GM21576 (cell line): Measurements from ENCODE around the gene RNU4-1.

ENCODE experiments used
- ATAC-seq: cut with Tn5 transposase; IDR thresholded peaks from one replicate; pipeline ENCODE4 v1.9.1; 2021; ENCODE audit warnings: mild to moderate bottlenecking, moderate library complexity; ENCODE audit not compliant: unreplicated experiment

Gene RNU4-1

DNA sequence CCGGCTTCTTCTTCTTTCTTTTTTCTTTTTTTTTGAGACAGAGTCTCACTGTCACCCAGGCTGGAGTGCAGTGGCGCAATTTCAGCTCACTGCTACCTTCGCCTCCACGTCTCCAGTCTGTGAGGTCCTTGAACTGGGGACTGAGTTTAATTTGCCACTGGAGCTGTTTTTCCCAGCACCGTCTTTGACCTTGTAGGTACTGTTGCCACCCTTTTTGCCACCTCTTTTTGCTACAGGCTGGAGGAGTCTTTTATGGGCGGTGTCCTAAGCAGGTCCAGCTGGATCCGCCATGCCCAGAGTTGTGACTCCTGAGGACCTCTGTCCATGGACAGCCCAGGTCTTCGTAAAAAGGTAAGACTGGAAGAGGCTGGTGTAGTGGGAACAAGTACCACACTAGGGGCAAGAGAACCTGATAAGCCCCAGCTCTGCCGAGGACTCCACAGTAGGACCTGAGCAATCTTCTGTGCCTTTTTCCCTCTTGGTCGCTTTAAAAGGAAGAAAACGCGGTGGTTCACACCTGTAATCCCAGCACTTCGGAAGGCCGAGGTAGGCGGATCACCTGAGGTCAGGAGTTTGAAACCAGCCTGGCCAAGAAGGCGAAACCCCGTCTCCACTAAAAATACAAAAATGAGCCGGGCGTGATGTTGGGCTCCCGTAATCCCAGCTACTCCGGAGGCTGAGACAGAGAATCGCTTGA is 2.3 kb downstream of the RNU4-1 start:
- ATAC-seq: no peak

DNA sequence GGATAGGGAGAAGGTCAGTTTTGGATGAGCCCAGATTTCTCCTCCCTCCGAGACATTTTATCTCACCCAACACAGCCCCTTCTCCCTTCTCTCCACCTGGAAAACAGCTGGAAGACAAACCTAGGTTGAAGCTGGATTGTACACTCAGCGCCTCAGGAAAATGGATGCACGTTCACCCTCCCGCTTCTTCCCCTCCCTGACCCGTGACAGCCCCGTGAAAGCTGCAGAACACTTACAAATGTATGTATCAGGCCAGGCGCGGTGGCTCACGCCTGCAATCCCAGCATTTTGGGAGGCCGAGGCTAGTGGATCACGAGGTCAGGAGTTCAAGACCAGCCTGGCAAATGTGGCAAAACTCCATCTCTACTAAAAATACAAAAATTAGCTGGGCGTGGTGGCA is 5.5 kb downstream of the RNU4-1 start:
- ATAC-seq: no peak

- ATAC-seq: no peak
Measured at GRCh38 chr12:120286768-120287490, 6.1 kb downstream of the RNU4-1 start.

DNA sequence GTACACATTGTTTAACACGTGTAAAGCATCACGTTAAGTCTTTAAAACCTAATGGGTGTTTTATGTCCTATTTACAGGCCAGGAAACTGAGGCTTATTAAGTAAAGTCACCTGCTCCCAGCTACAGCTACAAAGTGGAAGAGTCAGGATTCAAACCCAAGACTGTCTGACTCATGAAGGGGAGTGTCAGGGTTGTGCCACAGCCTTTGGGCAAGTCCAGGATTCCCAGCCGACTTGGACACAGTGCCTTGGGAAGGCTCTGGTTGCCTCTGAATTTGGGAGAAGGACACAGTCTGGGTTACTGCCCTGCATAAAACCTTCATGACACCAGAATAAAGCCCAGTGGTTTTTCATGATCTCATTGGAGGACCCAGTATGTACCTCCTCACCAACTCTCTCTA is 8.7 kb downstream of the RNU4-1 start:
- no peak for ATAC-seq

- no peak for ATAC-seq
Measured at GRCh38 chr12:120283318-120283717, 9.7 kb downstream of the RNU4-1 start.

GRCh38 chr12:120278137-120279069 is 14.6 kb downstream of the RNU4-1 start:
- no peak for ATAC-seq

GRCh38 chr12:120276734-120277133 is 16.3 kb downstream of the RNU4-1 start:
- no peak for ATAC-seq

DNA sequence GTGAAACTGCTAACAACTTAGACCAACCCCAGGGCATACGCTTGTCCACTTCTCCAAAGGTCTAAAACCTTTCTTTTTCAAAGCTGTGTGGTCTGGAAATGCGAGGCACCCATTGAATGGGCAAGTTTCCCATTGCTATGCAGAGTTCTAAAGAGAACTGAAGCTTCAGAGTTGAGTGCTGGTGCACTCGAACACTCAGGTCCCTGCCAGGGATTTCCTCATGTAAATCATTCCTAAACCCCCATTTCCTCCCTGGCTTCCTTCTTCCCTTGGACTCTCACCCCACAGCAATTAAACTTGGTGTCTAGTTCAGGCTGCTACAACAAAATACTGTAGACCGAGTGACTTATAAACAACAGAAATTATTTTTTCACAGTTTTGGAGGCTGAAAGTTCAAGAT is 25.3 kb downstream of the RNU4-1 start:
- ATAC-seq: no peak

DNA sequence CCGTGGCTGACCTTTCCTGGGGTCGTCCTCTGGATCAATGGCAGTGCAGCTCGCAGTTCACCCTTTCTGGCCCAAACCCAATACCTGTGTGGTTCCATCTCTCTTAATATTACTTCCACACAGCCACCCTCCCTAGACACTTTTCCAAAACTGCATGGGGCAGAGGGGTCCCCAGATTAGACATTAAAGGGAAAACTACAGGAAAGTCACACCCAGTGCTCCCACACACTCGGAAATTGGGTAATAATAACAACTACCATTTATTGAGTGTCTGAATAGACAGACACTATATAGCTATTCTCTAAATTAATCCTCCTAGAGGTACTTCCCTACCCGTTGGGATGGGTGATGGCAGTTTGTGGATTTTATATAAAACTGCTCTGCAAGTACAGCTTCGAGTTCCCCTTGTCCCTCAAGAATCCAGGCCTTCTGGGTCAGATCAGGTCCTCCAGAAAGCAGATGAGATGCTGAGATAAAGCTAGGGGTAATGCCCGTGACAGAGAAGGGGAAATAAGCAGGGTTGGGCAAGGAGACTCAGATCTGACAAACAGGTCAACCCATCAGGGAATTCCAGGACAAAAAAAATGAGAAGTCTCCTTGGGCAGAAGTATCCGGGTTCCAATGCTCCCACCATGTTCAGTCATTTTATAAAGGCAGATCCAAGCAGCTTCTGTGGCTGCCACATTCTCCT is 26.7 kb downstream of the RNU4-1 start:
- no peak for ATAC-seq

DNA sequence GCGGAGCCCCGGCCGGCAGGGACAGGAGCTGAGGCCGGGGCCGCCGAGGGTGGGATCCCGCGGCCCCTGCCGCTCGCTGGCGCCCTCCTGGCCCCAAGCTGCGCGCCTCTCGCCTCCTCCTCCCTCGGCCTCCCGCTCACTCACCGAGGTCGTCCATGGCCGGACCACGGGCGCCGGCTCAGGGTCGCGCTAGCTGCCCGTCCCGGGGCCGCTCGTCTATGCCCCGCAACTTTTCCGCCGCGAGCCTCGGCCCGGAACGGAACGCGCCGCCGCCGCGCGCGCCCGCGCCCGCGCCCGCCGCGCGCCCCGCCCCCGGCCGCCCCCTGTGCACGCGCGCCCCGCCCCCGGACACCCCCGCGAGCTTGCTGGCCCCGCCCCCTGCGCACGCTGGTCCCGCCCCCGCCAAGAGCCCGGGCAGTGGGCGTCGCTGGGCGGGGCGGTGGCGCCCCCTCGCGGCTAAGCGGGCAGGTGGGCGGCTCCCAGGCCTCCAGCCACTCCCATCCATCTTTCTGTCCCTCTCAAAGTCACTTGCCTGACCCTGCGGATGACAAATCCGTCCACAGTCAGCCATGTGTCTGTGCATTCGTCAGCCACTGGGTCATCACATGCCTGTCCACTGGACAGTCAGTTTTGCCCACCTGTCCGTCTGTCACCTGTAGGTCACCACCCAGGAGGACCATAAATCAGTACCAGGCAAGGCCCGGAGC is 27.4 kb downstream of the RNU4-1 start, which contains the start of gene PXN:
Gene PXN, minus strand, starts transcription at position 258 of the 707 bp plus-strand sequence. Its CDS starts 101 bp downstream, at position 157.
- ATAC-seq: peak; percentile 71

DNA sequence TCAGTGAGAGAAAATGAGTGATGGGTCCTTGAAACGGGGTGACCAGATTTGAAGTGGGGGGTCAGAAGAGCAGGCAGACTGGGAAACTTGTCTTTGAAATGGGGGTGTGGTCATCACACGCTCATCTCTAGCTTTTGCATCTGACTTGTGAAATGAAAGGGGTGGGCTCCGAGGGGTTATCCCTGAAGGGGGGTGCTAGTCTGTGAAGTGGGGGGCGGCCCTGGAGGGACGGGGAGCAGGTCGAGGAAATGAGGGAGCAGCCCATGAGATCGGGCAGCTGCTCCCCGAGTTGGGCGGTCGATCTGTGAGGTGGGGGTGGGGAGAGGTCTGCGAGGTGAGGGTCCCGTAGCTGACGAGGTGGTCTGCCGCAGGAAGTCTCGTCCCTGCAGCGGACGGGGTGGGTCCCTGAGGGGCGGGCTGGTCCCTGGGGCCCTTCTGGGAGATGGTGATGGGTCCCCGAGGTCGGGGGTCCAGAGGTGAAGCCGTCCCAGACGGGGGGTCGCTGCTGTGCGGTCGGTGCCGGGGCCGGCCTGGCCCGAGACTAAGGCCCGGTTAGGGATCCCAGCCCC is 28.0 kb downstream of the RNU4-1 start:
- ATAC-seq: peak; percentile 30

- ATAC-seq: no peak
Measured at GRCh38 chr12:120264086-120264903, 28.7 kb downstream of the RNU4-1 start.

DNA sequence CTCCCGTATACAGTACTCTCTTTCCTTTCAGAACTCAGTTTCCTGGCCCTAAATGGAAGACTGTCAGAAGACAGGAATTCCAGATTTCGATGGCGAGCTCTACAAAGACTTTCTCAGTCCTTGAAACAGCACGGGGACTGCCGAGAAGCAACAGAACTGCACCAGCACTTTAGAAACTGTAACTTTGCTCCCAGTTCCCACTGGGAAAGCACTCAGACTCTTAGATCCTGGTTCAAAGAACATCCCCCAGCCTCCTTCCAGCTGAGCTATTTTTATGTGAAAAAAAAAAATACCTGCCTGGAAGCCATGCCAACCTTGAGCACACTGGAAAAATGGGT is 29.3 kb downstream of the RNU4-1 start:
- no peak for ATAC-seq

DNA sequence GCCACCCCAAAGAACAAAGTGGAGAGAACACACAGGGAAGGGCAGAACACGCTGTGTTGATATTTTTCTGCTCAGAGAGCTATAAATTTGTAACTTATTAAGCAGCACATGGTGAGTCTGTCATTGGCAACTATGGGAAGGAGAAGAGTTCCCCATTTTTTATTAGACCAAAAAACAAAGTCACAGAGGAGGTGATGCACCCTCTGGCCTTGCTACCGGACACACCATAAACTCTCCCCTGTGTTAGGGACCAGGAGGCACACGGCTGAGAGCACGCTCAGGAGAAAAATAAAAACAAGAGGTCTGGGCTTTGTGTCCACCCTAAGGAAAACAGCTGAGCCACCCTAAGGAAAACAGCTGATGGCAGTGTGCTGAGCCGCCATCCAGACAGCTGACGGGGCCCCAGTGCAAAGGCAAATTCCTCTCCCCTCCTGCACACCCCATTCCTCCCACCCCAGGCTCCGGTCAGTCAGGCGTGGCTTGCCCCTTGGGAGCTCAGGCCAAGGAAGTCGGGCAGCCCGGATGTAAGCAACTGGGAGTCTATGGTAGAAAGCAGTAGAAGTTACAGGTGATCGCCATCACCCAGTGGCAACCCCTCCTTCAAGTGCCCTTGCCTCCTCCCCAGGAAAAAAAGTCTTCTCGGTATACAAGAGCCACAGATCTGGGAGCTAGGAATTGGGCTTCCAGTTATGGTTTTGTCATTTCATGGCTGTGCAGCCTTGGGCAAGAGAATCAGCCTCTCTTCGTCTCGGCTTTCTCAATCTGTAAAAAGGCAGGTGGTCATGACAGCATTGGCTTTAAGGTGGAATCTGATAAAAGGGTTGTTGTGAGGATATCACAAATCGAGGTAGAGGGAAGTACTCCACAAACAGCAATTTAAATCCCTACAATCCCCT is 29.9 kb downstream of the RNU4-1 start:
- no peak for ATAC-seq

- ATAC-seq: no peak
Measured at GRCh38 chr12:120261951-120262851, 30.8 kb downstream of the RNU4-1 start.

GRCh38 chr12:120260607-120261006 is 32.4 kb downstream of the RNU4-1 start:
- no peak for ATAC-seq
